Osteocyte (in vitro differentiated cells): Measurements from ENCODE around the gene TMEM232. TPM values are rescaled to one million over a fixed set of nuclear protein-coding genes. Genes with fewer than 3 reads are reported as not detected.
"Not testable (repeated sequence)": the region's sequence is repeated elsewhere in the genome, so short reads cannot be mapped to it uniquely, and the experiment has no call there.

Experiments
- DNase-seq: peaks from one replicate; pipeline ENCODE4 v3.0.0; 2021; ENCODE audit warnings: mixed read lengths; ENCODE audit not compliant: unreplicated experiment; ENCODE audit errors: extremely low spot score
- H3K27ac Mint-ChIP-seq: one replicate; pipeline ENCODE4 v1.8.0; 2021; ENCODE audit warnings: mild to moderate bottlenecking, mixed read lengths; ENCODE audit not compliant: unreplicated experiment
- H3K27me3 Mint-ChIP-seq: one replicate; pipeline ENCODE4 v1.8.0; 2021; ENCODE audit warnings: mixed read lengths; ENCODE audit not compliant: unreplicated experiment
- H3K36me3 Mint-ChIP-seq: one replicate; pipeline ENCODE4 v1.8.0; 2021; ENCODE audit warnings: mixed read lengths; ENCODE audit not compliant: unreplicated experiment
- H3K4me1 Mint-ChIP-seq: one replicate; pipeline ENCODE4 v1.8.0; 2021; ENCODE audit warnings: mixed read lengths; ENCODE audit not compliant: unreplicated experiment
- H3K4me3 Mint-ChIP-seq: one replicate; pipeline ENCODE4 v1.8.0; 2021; ENCODE audit warnings: mild to moderate bottlenecking, moderate library complexity, mixed read lengths; ENCODE audit not compliant: unreplicated experiment
- H3K9me3 Mint-ChIP-seq: one replicate; pipeline ENCODE4 v1.8.0; 2021; ENCODE audit warnings: mixed read lengths; ENCODE audit not compliant: unreplicated experiment
- total RNA-seq: library from RNA; stranded (reverse); gene quantifications from 2 replicates; pipeline ENCODE4 v1.2.1, GENCODE V29; 2021
- TF ChIP-seq, protein P1 (sequence below): fragments of 200-600 bp; sonication (generic); IDR thresholded peaks from 2 replicates; pipeline ENCODE4 v1.5.0; 2021; ENCODE audit warnings: antibody characterized with exemption, mild to moderate bottlenecking, moderate library complexity

Gene TMEM232
- total RNA-seq, 1 donor from 2014 or later, result 3.5 TPM

DNA sequence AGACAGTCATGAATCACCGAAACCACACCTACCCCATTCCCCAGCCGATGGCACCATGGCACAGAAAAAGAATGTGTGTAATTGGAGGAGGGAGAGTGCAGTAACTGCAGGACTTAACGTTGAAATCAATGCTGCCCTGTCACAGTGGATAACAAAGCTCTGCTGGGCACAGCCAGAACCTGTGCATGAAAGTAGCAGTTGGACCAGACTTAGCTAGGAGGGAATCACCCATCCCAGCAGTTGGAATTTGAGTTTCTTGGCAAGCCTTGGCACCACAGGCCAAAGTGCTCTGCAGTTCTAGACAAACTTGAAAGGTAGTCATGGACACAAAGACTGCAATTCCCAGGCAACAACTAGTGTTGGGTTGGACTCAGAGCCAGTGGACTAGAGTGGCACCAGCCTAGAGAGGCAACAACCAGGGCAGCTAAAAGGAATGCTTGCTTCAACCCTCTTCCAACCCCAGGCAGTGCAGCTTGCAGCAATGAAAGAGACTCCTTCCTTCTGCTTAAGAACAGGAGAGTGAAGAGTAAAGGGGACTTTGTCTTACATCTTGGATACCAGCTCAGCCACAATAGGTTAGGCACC is 19.1 kb downstream of the TMEM232 start:
- peaks cover 16% of the 10 kb centered on the region for H3K4me1 Mint-ChIP-seq
- TF ChIP-seq, protein P1, sequence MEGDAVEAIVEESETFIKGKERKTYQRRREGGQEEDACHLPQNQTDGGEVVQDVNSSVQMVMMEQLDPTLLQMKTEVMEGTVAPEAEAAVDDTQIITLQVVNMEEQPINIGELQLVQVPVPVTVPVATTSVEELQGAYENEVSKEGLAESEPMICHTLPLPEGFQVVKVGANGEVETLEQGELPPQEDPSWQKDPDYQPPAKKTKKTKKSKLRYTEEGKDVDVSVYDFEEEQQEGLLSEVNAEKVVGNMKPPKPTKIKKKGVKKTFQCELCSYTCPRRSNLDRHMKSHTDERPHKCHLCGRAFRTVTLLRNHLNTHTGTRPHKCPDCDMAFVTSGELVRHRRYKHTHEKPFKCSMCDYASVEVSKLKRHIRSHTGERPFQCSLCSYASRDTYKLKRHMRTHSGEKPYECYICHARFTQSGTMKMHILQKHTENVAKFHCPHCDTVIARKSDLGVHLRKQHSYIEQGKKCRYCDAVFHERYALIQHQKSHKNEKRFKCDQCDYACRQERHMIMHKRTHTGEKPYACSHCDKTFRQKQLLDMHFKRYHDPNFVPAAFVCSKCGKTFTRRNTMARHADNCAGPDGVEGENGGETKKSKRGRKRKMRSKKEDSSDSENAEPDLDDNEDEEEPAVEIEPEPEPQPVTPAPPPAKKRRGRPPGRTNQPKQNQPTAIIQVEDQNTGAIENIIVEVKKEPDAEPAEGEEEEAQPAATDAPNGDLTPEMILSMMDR, result no peak
- peaks cover 46% of the 10 kb centered on the region for H3K27me3 Mint-ChIP-seq
- no peak overlapping the region for H3K4me3 Mint-ChIP-seq
- no peaks in the 10 kb centered on the region for H3K9me3 Mint-ChIP-seq
- H3K27ac Mint-ChIP-seq, result no peak overlapping the region
- no peak for DNase-seq
- H3K36me3 Mint-ChIP-seq, result no peaks in the 10 kb centered on the region

DNA sequence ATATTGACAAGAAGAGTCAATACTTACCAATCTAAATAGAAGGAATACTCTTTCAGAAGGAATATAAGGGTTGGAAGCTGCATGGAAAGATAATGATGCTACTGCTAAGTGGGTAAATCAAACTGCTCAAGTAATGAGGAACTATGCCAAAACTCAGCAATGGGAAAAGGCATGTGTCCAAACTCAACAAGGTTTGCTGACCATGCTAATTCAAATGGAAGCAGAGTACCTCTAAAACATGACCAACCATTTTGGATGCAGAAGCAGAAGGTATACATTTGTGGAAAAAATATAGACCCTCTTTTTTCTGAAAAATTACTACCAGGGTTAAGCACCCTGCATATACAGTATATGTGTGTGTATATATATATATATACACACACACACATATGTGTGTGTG is 21.1 kb downstream of the TMEM232 start:
- Mint-ChIP-seq H3K27ac (no peak overlapping the region), H3K9me3 (no peaks in the 10 kb centered on the region), H3K27me3 (peaks cover 35% of the 10 kb centered on the region), H3K36me3 (no peaks in the 10 kb centered on the region), H3K4me1 (peaks cover 17% of the 10 kb centered on the region), H3K4me3 (no peak overlapping the region)
- no peak for DNase-seq
- TF ChIP-seq, protein P1, result no peak

DNA sequence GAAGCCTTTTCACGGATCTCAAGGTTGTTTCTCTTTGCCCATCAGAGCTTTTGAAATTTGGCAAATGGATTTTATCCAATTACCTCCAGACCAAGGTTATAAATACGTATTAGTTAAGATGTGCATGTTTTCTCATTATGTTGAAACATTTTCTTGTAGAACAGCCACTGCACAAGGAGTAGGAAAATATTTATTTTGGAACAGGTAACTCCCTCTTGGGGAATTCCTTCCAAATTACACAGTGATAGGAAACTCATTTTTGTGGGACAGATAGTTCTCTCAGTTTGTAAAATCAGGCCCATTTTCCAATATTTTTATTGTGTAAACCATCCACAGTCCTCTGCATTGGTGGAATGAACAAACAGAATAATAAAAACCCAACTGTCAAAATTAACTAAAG is 23.0 kb downstream of the TMEM232 start:
- Mint-ChIP-seq H3K4me3 (no peak overlapping the region), H3K27ac (no peak overlapping the region), H3K36me3 (no peaks in the 10 kb centered on the region), H3K9me3 (no peaks in the 10 kb centered on the region), H3K4me1 (peaks cover 17% of the 10 kb centered on the region), H3K27me3 (peaks cover 27% of the 10 kb centered on the region)
- TF ChIP-seq, protein P1, result no peak
- DNase-seq, result no peak

DNA sequence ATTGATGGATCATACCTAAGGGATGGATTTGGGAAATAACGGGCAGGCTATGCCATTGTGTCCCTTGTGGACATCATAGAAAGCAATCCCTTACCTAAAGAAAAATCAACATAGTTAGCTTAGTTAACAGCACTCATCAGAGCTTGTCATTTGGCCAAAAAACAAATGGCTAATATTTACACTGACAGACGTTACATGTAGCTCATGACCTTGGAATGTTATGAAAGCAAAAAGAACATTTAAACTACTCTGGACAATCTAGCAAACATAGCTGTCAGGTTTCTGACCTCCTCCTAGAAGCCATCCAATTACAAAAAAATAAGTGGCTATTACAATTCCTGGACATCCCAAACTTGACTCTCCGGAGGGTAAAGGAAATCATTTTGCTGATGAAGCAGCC is 23.8 kb downstream of the TMEM232 start:
- Mint-ChIP-seq H3K9me3 (no peaks in the 10 kb centered on the region), H3K27me3 (peaks cover 23% of the 10 kb centered on the region), H3K36me3 (no peaks in the 10 kb centered on the region), H3K4me3 (no peak overlapping the region), H3K4me1 (peaks cover 17% of the 10 kb centered on the region), H3K27ac (no peak overlapping the region)
- no peak for DNase-seq
- TF ChIP-seq, protein P1, result no peak

DNA sequence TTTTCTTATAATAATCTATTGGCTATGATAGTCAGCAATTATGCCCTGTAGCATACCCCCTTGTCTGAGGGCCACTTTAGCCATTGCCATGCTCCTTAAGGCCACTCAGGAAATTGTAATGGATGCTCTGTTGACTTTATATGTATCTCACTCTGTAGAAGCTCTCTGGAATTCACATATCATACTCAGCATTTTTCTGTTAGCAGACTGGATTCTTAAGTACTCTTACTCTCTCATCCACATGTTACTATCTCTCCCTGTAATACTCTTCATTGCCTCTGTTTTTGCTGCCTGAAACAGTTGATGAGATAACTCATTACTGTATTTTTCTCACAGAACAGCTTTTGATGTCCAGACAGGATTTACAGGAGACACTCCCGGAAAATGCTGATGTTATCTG is 24.2 kb downstream of the TMEM232 start:
- TF ChIP-seq, protein P1, result no peak
- Mint-ChIP-seq H3K27me3 (peaks cover 19% of the 10 kb centered on the region), H3K4me3 (no peak overlapping the region), H3K27ac (no peak overlapping the region), H3K4me1 (peaks cover 17% of the 10 kb centered on the region), H3K9me3 (no peaks in the 10 kb centered on the region), H3K36me3 (no peaks in the 10 kb centered on the region)
- no peak for DNase-seq

DNA sequence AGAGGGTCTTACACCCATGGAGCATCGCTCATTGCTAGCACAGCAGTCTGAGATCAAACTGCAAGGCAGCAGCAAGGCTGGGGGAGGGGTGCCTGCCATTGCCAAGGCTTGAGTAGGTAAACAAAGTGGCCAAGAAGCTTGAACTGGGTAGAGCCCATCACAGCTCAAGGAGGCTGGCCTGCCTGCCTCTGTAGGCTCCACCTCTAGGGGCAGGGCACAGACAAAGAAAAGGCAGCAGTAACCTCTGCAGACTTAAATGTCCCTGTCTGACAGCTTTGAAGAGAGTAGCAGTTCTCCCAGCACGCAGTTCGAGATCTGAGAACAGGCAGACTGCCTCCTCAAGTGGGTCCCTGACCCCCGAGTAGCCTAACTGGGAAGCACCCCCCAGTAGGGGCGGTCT is 33.8 kb downstream of the TMEM232 start:
- not testable (repeated sequence) for DNase-seq, H3K4me1 Mint-ChIP-seq, H3K27ac Mint-ChIP-seq, H3K9me3 Mint-ChIP-seq, H3K4me3 Mint-ChIP-seq, H3K36me3 Mint-ChIP-seq
- peaks cover 16% of the 10 kb centered on the region for H3K27me3 Mint-ChIP-seq

DNA sequence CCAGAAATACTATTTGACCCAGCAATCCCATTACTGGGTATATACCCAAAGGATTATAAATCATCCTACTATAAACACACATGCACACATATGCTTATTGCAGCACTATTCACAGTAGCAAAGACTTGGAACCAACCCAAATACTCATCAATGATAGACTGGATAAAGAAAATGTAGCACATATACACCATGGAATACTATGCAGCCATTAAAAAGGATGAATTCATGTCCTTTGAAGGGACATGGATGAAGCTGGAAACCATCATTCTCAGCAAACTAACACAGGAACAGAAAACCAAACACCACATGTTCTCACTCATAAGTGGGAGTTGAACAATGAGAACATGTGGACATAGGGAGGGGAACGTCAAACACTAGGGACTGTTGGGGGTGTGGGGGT is 35.9 kb downstream of the TMEM232 start:
- H3K27ac Mint-ChIP-seq, H3K9me3 Mint-ChIP-seq, H3K4me3 Mint-ChIP-seq, H3K4me1 Mint-ChIP-seq, DNase-seq, H3K36me3 Mint-ChIP-seq: not testable (repeated sequence)
- peaks cover 14% of the 10 kb centered on the region for H3K27me3 Mint-ChIP-seq
